GM12801 (cell line): Measurements from ENCODE around the gene ACBD6.

Experiments
- TF ChIP-seq, protein P1 (sequence below): IDR thresholded peaks from one replicate; pipeline ENCODE4 v1.5.1; 2011; ENCODE audit warnings: control low read depth; ENCODE audit not compliant: insufficient read length; ENCODE audit errors: extremely low read depth

The ACBD6 gene

DNA sequence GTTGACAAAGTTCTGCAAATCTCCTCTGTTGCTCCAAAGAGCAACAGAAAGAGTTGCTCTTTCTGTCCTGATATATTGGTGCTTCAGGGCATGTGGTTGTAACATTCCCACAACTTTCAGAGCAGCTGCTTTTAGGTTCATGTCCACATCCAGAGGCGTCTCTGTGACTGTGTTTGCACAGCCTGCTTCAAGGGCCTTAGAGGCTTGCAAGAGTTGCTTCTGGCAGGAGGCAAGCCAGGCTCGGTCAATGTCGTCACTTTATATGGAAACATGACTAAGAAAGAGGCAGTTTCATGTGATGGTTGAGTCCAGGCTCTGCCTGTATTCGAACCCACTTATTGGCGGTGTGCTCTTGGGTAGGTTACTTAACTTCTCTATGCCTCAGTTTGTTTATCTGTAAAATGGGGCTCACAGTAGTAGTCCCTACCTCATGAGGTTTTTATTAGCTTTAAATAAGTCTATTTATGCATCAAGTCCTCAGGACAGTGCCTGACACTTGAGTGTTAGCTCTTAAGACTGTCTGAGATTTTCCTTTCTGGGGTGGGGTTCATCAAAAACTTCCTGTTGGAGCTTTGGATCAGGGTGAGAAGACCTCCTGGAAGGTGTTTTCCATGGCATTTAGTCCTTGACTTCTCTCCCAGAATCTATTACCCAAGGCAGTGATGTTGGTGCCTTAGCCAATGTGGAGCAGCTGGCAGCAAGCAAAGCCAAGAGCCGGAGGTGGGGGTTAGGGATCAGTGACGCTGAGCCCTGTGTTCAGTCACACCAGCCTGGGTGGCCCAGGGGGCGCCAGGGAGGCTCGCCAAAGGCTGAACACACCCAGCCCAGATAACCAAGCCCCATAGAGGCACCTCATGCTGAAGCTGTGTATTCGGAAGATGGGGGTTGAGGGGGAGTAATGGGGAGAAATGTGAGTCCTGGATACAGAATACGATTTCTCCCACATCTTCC lies 253.4 kb downstream of the ACBD6 start:
- TF ChIP-seq, protein P1, sequence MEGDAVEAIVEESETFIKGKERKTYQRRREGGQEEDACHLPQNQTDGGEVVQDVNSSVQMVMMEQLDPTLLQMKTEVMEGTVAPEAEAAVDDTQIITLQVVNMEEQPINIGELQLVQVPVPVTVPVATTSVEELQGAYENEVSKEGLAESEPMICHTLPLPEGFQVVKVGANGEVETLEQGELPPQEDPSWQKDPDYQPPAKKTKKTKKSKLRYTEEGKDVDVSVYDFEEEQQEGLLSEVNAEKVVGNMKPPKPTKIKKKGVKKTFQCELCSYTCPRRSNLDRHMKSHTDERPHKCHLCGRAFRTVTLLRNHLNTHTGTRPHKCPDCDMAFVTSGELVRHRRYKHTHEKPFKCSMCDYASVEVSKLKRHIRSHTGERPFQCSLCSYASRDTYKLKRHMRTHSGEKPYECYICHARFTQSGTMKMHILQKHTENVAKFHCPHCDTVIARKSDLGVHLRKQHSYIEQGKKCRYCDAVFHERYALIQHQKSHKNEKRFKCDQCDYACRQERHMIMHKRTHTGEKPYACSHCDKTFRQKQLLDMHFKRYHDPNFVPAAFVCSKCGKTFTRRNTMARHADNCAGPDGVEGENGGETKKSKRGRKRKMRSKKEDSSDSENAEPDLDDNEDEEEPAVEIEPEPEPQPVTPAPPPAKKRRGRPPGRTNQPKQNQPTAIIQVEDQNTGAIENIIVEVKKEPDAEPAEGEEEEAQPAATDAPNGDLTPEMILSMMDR = no peak

- TF ChIP-seq, protein P1 = no peak
Observed at GRCh38 chr1:180248176-180248575, 254.2 kb downstream of the ACBD6 start.

- TF ChIP-seq, protein P1 = no peak
Observed at GRCh38 chr1:180247580-180247979, 254.8 kb downstream of the ACBD6 start.

DNA sequence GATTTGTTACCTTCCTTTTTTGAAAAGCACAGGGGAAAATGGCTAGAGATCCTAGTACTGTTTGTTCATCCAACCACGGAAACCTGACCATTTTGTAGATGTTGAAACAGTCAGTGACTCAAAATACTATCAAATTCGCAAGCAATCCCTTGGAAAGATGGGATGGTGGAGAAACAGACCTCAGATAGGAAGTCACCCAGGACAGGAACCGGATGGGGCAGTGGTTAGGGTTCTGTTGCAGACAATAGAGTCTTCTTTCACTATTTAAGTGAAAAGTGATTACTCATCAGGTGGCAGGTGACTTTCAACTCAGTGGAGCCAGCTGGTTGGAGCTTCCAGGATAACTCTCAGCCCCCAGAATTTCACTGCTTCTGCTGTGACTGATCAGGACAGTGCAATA lies 255.3 kb downstream of the ACBD6 start:
- TF ChIP-seq, protein P1 = no peak

GRCh38 chr1:180246579-180246978 lies 255.8 kb downstream of the ACBD6 start:
- TF ChIP-seq, protein P1 = no peak

- TF ChIP-seq, protein P1 = no peak
Observed at GRCh38 chr1:180244840-180245239, 257.5 kb downstream of the ACBD6 start.

GRCh38 chr1:180243517-180244221 lies 258.7 kb downstream of the ACBD6 start:
- TF ChIP-seq, protein P1 = no peak
